Fibroblast of skin of right biceps (primary cell): ENCODE results near the gene SURF4.
A peak's percentile ranks its signal among the peaks of the same experiment; 100 is the strongest.

Experiments
- DNase-seq: peaks from one replicate; pipeline ENCODE4 v3.0.0-alpha.2; 2013

SURF4 gene

DNA sequence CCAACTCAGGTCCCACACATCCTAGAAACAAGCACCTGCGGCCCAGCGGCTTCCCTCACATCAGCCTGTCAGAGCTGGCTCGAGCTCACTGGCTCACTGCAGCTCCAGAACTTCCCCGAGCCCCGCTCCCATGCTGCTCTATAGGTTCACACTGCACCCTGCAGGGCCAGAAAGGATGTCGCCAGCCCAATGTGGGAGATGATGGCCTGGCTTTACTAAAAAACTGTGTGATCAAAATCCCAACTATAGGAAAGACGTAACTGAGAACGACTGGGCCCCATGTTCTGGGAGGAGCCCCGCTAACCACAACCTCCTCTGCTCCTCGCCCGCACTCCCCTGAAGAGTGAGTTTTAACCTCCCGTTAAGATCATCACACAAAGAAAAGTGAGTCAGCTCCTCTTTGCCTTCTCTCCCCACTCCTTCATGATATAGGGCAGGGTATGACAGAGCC, 4.6 kb downstream of the SURF4 start:
- DNase-seq = peak; percentile 42

GRCh38 chr9:133370685-133371084, 5.2 kb downstream of the SURF4 start:
- no peak for DNase-seq

GRCh38 chr9:133369933-133370332, 5.9 kb downstream of the SURF4 start:
- DNase-seq = no peak

DNA sequence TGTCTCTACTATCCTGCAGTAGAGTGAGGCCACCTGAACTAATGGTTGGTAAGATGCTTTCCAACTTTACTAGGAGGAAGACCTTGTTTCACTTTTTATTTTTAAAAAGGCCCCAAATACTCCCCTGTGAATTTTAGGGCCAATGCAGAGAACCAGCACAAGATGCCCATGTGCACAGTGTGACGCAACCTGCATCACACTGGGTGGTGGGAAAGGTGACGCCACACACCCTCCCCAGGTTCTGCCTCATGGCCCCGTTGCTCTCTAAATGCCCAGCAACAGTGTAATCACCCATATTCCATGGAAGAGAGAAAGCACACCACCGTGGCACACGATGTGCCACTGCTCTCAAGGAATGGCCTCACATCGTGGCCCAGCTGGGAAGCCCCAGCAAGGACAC, 6.4 kb downstream of the SURF4 start:
- no peak for DNase-seq

DNA sequence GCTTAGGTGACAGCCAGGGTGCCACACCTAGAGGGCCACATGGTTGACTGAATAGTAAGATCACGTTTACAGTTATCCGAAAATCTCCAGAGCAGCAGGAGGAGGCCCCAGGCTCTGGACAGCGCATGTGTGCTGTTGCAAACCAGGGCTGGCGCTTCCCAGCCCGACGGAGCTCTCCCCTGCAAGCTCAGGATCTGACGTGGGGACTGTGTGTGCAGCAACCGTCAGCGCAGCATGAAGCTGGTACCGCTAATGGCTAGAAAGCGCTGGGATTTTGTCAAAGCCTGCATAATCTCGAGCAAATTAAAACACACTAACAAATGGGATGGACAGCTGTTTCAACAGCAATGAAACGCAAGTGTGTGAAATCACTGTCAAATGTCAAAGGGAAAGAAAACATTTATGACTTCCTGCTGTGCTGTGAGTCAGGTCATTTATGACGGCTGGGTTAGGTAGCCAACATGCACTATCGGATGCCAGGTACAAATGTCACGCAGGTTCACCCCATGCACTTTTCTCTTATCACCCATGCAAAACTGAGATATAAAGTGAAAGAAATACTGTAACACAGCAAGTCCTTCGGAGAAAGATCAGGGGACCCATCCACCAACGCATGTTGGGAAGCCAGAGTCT, 7.5 kb downstream of the SURF4 start:
- no peak for DNase-seq

DNA sequence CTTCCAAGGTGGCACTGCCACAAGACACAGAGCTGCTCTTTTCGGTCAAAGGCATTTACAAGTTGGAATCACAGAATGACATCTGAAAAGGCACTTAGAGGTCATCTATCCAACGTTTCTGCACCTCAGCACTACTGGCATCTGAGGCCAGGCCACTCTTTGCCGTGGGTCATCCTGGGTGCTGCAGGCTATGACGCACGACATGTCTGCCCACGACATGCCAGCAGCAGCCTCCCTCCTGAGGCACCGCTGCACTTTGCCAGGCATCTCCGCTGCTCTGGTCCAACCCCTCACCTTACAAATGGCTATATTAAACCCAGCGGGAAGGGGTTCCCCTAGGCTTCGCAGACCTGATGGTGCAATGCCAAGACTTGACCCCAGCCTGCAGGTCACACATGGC, 8.1 kb downstream of the SURF4 start:
- DNase-seq = no peak

DNA sequence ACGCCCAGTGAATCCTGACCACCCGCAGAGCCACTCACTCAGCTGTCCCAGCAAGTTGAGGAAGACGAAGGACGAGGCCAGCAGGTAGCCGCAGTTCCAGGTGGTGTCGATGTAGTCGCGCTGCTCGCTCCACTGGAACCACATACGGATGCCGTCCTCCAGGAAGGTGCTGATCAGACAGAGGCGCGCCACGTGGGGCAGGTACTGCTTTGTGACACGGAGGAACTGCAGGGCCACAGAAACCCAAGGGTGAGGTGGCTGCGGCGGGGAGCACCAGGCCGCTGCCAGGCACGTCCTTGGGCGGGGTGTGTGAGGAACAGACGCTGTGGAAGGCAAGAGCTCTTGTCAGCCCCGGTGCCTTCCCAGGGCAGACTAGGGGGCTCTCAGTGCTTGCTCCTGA, 8.6 kb downstream of the SURF4 start:
- DNase-seq = no peak

DNA sequence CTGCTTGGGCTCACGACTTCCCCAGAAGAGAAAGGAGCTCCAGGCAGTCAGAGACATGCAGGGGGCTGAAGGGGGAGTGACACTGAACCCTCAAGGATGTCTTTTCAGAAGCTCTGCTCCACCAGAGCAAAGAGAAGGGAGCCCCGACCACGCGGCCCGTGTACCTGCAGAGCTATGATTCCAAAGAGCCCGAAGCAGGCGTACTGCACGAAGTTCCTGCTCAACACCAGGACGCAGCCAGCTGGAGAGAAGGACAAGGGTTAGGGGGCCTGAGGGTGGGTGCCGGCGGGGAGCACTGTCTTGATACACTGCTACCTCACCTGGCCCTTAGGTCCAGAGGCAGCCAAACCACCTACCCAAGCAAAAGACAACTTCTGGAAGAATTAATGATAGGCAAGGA, 9.4 kb downstream of the SURF4 start:
- no peak for DNase-seq

DNA sequence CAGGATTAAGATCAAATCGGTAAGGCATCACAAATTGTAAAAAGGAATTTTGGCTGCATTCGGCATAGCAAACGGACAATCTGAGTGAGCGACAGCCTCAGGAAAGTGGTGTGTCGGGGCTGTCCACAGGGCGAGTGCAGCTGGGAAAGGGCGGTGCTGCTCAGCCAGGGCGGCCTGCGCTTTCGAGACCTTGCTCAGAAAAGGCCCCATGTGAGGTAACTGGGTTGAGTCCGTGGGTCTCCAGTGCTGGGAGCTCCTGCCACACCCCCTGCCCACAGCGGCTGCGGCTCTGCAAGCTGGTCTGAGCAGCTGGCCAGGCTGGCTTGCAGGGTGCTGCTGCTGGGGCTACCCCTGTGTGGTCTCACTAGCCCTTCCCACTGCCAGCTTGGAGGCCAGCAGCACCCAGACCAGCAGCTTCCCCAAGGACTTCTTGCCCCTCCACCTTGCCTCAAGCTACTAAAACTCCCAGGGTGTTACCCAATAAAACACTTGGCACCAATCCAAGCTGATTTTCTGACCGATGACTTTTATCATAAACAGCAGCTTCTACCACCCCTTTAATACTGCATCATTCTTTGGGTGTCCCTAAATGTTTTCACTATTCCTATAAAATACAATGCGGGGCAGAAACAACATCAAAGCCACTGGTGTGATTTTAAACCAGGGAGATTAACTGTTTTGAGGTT, 13.4 kb downstream of the SURF4 start:
- DNase-seq = no peak

DNA sequence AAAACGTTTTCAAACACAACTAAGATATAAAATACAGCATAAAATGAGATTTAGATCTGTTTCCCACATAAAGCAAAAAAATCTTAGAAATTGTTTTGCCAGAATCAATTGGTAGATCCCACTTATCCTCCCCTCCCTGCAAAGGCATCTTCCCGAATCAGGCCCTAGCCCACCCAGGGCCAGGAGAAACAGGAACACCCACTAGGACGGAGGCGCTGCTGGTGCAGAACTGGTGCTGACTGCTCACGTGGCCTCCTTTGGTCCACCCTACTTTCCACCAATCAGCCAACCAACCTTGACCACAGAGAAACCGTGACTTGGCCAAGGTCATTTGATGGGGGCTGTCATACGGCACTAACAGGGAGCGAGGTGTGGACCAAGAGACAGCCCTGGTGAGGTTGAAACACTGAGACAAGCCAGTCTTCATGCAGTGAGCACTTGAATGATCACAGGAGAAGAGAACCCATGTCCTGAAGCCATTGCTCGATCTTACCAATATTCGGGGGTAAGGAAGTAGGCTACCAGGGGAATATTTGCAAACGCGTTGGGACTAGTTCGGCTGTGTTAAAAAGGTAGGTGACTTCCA, 14.3 kb downstream of the SURF4 start:
- no peak for DNase-seq

GRCh38 chr9:133360400-133361393, 15.2 kb downstream of the SURF4 start:
- no peak for DNase-seq

DNA sequence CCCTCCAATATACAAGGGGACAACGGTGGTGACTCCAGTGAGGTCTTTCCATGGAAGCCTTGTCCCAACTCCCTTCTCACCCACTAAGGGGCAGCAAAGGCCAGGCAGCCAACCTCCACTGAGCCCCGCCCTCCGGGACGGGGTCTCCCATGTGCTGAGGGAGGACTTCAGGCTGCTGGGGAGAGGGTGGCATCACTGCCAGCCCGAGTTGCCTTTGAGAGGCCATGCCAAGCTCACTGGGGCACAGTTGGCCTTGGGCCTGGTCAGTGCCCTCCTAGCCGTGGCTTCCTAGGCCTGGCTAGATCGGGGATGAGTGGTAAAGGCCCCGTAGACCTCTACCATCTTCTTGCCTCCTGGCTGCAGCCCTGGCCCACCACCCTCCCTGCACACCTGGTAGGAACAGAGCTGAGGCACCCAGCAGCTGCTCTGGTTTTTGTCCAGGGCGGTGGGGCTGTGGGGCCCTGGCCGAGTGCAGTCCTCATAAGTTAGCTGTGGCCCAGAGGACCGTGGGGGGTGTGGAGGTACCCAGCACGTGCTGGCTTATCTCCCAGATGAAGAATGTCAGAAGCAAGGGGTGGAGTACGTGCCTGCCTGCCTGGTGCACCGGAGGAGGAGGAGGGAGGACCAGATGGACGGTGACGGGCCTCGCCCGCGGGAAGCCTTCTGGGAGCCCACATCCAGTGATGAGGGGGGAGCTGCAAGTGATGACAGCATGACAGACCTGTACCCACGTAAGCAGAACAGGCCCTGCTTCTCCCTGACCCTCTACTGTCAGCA, 16.3 kb downstream of the SURF4 start:
- DNase-seq = peak; percentile 24

DNA sequence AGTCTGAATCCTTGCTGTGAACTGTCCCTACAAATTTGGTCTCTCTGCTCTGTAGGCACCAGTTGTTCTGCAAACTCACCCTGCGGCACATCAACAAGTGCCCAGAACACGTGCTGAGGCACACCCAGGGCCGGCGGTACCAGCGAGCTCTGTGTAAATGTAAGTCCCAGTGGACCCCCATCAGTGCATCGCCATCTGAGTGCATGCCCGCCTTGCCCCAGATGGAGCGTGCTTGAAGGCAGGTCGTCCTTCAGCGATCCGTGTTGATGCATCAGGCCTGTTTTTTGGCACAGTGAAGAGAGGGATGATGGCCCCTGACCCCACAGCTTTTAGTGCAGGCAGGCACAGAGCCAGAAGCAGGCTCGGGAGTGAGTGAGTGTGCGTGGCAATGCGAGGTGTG, 18.2 kb downstream of the SURF4 start:
- DNase-seq = no peak

DNA sequence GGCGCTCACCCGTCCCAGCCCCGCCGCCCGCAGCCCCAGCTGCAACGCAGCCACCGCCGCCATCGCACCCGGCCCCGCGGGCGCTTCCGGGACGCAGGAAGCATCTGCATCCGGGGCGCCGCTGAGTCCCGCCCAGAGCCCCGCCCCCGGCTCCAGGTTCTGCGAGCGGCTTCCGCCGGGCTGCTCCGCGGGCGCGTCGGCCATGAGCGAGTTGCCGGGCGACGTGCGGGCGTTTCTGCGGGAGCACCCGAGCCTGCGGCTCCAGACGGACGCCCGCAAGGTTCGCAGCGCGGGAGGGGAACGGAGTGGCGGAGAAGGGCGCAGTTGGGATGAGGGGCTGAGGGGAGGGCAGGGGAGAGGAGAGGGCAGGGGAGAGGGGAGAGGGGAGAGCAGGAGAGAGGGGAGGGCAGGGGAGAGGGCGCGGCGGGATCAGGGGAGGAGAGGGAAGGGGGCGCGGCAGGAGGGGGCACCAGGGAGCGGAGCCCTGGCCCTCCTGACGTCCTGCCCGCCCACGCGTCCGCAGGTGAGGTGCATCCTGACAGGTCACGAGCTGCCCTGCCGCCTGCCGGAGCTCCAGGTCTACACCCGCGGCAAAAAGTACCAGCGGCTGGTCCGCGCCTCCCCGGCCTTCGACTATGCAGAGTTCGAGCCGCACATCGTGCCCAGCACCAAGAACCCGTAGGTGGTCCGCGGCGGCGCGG, 19.3 kb downstream of the SURF4 start, which contains the start of the genes SURF1 and SURF2:
TSS of gene SURF1 (minus strand) at position 97 of the 701 bp plus-strand sequence. CDS start at position 63, 34 bp downstream.
TSS of gene SURF2 (plus strand) at position 160 of the 701 bp plus-strand sequence. CDS start at position 203, 43 bp downstream.
- DNase-seq = peak; percentile 77

DNA sequence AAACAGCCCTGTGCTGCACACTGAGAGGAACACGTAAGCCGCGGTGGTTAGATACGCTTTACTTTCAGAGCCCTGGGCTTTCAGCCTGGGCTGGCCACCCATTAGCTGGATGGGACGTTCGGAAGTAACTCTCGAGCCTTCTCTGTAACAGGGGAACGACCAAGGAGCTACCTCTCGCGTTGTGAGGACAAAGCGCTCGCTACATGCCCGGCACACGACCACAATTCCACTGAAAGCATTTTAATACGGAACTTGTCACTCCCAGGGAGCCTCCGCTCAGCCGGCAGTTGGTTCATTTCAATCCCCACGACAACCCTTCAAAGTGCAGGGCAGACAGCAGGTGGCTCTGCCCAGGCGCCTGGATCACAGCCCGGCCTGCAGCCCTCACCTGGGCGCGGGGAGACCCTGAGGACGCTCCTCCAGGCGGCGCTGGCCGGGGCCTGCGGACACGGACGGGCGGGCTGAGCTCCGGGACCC, 19.9 kb downstream of the SURF4 start:
- no peak for DNase-seq

GRCh38 chr9:133354766-133355165, 21.1 kb downstream of the SURF4 start:
- no peak for DNase-seq

DNA sequence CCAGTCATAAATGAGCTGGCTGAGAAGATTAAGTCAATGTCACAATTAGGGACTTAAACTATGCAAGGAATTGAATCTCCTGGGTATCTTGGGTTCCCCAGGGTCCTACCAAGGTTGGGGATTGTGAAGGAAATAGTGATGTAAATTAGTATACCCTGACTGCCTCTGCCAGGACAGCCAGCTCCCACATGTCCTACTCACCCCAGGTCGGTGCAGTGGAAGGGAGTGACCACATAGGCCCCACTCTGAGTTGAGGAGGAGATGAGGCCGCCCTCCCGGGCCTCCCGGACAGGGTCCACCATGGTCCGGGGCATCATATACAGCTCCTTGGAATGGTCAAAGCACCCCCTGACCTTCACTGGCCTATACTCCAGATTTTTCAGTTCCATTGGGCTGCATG, 22.3 kb downstream of the SURF4 start:
- DNase-seq = no peak

DNA sequence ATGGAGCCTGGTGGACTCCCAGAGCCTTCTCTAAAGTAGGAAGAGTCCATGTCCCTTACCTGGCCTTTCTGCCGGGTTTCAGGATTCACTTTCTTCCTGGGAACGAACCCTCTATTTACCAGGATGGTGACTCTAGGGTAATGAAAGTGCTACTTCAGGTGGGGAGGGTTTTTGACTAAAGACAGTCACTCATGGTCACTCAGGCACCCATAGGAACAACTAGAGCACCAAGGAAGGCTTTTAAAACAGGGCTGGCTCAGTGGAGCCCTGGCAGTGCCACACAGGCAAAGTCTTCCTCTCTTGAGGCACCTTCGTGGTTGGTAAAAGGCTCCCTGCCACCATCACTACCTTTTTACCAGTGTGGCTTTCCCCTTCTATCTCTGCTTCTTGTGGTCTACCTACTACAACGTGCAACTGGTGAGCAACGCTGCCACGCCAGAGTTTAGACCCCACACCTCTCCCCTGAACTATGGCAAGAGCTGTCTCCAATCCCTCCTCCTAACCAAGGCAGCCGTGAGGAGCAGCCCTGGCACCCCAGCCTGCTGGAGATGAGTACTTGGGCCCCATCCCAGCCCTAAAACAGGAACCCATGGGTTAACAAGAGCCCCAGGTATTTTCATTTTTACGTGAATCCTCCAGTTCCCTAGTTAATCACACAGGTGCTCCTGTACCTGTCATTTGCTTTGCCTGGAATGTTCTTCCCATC, 23.1 kb downstream of the SURF4 start:
- DNase-seq = no peak

- DNase-seq = peak; percentile 70
These were observed 23.8 kb downstream of the SURF4 start for GRCh38 chr9:133351908-133352634.

DNA sequence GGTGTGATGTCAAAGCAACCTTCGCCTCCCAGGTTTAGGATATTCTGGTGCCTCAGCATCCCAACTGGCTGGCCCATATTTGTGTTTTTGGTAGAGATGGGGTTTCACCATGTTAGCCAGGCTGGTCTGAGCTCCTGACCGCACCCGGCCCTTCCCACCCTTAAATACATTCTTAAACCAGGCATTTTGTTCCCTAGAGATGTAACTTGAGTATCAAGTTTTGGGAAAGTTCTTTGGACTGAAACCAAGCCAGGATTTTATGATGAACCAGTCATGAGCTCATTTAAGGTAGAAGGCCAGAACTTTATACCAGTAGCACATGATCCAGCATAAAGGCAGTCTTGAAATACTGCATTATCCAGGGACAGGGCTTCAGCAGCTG, 24.3 kb downstream of the SURF4 start:
- DNase-seq = no peak
